MCF 10A (cell line): ENCODE measurements around the gene TLN1. TPM values are rescaled to one million over a fixed set of nuclear protein-coding genes. Genes with fewer than 3 reads are reported as not detected.

Experiments
- BruUV-seq: library from RNA; stranded (reverse); fragments of 400-500 nt; replicated peaks from 2 replicates; lab custom pipeline; 2021; lab: Mats Ljungman, UMichigan
- CTCF ChIA-PET: fragments of 300-600 bp; sonication (Branson Sonifier 250); formaldehyde crosslinking; extraction: SDS; loops from one replicate; lab custom pipeline; 2021; ENCODE audit warnings: antibody characterized with exemption, inconsistent platforms; lab: Yijun Ruan, JAX
- POLR2A ChIA-PET: fragments of 300-600, 350-650 bp; sonication (Branson Sonifier 250); formaldehyde crosslinking; extraction: SDS; loops from one replicate; lab custom pipeline; 2020; ENCODE audit warnings: antibody characterized with exemption, inconsistent platforms; lab: Yijun Ruan, JAX
- DNase-seq: peaks from one replicate; pipeline ENCODE4 v3.0.0-alpha.2; 2018; ENCODE audit not compliant: unreplicated experiment
- H3K27ac Mint-ChIP-seq: one replicate; pipeline ENCODE4 v1.8.0; 2022; ENCODE audit warnings: mild to moderate bottlenecking, low read depth, mixed read lengths; ENCODE audit not compliant: unreplicated experiment
- H3K27me3 Mint-ChIP-seq: one replicate; pipeline ENCODE4 v1.8.0; 2022; ENCODE audit warnings: mixed read lengths; ENCODE audit not compliant: insufficient read depth, unreplicated experiment
- H3K36me3 Mint-ChIP-seq: one replicate; pipeline ENCODE4 v1.8.0; 2022; ENCODE audit warnings: mild to moderate bottlenecking, moderate library complexity, mixed read lengths; ENCODE audit not compliant: insufficient read depth, unreplicated experiment
- H3K4me1 Mint-ChIP-seq: one replicate; pipeline ENCODE4 v1.8.0; 2022; ENCODE audit warnings: mixed read lengths; ENCODE audit not compliant: insufficient read depth, unreplicated experiment
- H3K4me3 Mint-ChIP-seq: one replicate; pipeline ENCODE4 v1.8.0; 2022; ENCODE audit warnings: mild to moderate bottlenecking, moderate library complexity, mixed read lengths; ENCODE audit not compliant: unreplicated experiment
- H3K9me3 Mint-ChIP-seq: one replicate; pipeline ENCODE4 v1.8.0; 2022; ENCODE audit warnings: mixed read lengths; ENCODE audit not compliant: unreplicated experiment
- intact Hi-C: fragments of 100-400 bp; cut with micrococcal nuclease; formaldehyde crosslinking; loops from 2 replicates; pipeline ENCODE4 v1.14.1; 2022
- total RNA-seq: library from RNA; stranded (reverse); gene quantifications from 2 replicates; pipeline ENCODE4 v1.2.3, GENCODE V29; 2022
- TF ChIP-seq, protein P1 (sequence below): fragments of 200-600 bp; IDR thresholded peaks from one replicate; pipeline ENCODE4 v1.8.0; 2022; ENCODE audit warnings: antibody characterized with exemption, mild to moderate bottlenecking; ENCODE audit not compliant: unreplicated experiment

The TLN1 gene
- total RNA-seq, 1 experiment from 2014 or later: 224 TPM

DNA sequence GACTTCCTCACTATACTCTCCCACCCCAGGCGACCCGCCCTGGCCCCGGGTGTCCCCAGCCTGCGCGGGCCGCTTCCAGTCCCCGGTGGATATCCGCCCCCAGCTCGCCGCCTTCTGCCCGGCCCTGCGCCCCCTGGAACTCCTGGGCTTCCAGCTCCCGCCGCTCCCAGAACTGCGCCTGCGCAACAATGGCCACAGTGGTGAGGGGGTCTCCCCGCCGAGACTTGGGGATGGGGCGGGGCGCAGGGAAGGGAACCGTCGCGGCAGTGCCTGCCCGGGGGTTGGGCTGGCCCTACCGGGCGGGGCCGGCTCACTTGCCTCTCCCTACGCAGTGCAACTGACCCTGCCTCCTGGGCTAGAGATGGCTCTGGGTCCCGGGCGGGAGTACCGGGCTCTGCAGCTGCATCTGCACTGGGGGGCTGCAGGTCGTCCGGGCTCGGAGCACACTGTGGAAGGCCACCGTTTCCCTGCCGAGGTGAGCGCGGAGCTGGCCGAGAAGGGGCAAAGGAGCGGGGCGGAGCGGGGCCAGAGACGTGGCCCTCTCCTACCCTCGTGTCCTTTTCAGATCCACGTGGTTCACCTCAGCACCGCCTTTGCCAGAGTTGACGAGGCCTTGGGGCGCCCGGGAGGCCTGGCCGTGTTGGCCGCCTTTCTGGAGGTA lies 56.1 kb downstream of the TLN1 start:
- POLR2A ChIA-PET: interaction anchor here (0.9 to 1.1 kb wide), 2 partner anchors 15 to 74 kb away, joined by 3 read pairs; no protein-coding TSS in a partner anchor

DNA sequence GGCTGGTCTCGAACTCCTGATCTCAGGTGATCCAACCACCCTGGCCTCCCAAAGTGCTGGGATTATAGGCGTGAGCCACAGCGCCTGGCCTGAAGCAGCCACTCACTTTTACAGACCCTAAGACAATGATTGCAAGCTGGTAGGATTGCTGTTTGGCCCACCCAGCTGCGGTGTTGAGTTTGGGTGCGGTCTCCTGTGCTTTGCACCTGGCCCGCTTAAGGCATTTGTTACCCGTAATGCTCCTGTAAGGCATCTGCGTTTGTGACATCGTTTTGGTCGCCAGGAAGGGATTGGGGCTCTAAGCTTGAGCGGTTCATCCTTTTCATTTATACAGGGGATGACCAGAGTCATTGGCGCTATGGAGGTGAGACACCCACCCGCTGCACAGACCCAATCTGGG lies 56.8 kb downstream of the TLN1 start:
- peaks cover 12% of the 10 kb centered on the region for H3K4me1 Mint-ChIP-seq
- no peaks in the 10 kb centered on the region for H3K27me3 Mint-ChIP-seq
- intact Hi-C loops: no loop called here
- peaks cover 6% of the 10 kb centered on the region for H3K36me3 Mint-ChIP-seq
- H3K4me3 Mint-ChIP-seq: no peak overlapping the region
- H3K9me3 Mint-ChIP-seq: no peaks in the 10 kb centered on the region
- no peak for DNase-seq
- CTCF ChIA-PET: interaction anchor here (0.6 to 0.7 kb wide), 2 partner anchors 54 to 416 kb away, joined by 3 read pairs; no protein-coding TSS in a partner anchor
- POLR2A ChIA-PET: interaction anchor here (1.1 to 2.3 kb wide), 3 partner anchors 9 to 74 kb away, joined by 3 to 9 read pairs (median 4); no protein-coding TSS in a partner anchor
- TF ChIP-seq, protein P1, sequence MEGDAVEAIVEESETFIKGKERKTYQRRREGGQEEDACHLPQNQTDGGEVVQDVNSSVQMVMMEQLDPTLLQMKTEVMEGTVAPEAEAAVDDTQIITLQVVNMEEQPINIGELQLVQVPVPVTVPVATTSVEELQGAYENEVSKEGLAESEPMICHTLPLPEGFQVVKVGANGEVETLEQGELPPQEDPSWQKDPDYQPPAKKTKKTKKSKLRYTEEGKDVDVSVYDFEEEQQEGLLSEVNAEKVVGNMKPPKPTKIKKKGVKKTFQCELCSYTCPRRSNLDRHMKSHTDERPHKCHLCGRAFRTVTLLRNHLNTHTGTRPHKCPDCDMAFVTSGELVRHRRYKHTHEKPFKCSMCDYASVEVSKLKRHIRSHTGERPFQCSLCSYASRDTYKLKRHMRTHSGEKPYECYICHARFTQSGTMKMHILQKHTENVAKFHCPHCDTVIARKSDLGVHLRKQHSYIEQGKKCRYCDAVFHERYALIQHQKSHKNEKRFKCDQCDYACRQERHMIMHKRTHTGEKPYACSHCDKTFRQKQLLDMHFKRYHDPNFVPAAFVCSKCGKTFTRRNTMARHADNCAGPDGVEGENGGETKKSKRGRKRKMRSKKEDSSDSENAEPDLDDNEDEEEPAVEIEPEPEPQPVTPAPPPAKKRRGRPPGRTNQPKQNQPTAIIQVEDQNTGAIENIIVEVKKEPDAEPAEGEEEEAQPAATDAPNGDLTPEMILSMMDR: no peak
- BruUV-seq: no TSS peak
- H3K27ac Mint-ChIP-seq: no peak overlapping the region

More for the DNA sequence above, 56.1 kb downstream of the TLN1 start:
- CTCF ChIA-PET: interaction anchor here (0.7 kb wide), 1 partner anchor 53 kb away, joined by 3 read pairs; no protein-coding TSS in a partner anchor
- H3K9me3 Mint-ChIP-seq: no peaks in the 10 kb centered on the region
- H3K4me1 Mint-ChIP-seq: peaks cover 12% of the 10 kb centered on the region
- TF ChIP-seq, protein P1: no peak
- no peak for DNase-seq
- no TSS peak for BruUV-seq
- no peaks in the 10 kb centered on the region for H3K27me3 Mint-ChIP-seq
- H3K36me3 Mint-ChIP-seq: peaks cover 7% of the 10 kb centered on the region
- intact Hi-C loops: no loop called here
- no peak overlapping the region for H3K4me3 Mint-ChIP-seq
- no peak overlapping the region for H3K27ac Mint-ChIP-seq

DNA sequence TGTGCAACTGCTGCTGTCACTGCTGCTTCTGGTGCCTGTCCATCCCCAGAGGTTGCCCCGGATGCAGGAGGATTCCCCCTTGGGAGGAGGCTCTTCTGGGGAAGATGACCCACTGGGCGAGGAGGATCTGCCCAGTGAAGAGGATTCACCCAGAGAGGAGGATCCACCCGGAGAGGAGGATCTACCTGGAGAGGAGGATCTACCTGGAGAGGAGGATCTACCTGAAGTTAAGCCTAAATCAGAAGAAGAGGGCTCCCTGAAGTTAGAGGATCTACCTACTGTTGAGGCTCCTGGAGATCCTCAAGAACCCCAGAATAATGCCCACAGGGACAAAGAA lies 58.0 kb downstream of the TLN1 start:
- ChIA-PET POLR2A (interaction anchor here (1.0 to 2.3 kb wide), 3 partner anchors 8 to 17 kb away, joined by 3 to 9 read pairs (median 4); no protein-coding TSS in a partner anchor), CTCF (interaction anchor here (0.7 to 0.8 kb wide), 2 partner anchors 15 to 1270 kb away, joined by 4 to 5 read pairs; no protein-coding TSS in a partner anchor)
- BruUV-seq: no TSS peak
- Mint-ChIP-seq H3K9me3 (no peaks in the 10 kb centered on the region), H3K4me3 (no peak overlapping the region), H3K27me3 (no peaks in the 10 kb centered on the region), H3K36me3 (no peaks in the 10 kb centered on the region), H3K4me1 (peaks cover 17% of the 10 kb centered on the region), H3K27ac (no peak overlapping the region)
- intact Hi-C loops: no loop called here
- TF ChIP-seq, protein P1: no peak
- DNase-seq: no peak

DNA sequence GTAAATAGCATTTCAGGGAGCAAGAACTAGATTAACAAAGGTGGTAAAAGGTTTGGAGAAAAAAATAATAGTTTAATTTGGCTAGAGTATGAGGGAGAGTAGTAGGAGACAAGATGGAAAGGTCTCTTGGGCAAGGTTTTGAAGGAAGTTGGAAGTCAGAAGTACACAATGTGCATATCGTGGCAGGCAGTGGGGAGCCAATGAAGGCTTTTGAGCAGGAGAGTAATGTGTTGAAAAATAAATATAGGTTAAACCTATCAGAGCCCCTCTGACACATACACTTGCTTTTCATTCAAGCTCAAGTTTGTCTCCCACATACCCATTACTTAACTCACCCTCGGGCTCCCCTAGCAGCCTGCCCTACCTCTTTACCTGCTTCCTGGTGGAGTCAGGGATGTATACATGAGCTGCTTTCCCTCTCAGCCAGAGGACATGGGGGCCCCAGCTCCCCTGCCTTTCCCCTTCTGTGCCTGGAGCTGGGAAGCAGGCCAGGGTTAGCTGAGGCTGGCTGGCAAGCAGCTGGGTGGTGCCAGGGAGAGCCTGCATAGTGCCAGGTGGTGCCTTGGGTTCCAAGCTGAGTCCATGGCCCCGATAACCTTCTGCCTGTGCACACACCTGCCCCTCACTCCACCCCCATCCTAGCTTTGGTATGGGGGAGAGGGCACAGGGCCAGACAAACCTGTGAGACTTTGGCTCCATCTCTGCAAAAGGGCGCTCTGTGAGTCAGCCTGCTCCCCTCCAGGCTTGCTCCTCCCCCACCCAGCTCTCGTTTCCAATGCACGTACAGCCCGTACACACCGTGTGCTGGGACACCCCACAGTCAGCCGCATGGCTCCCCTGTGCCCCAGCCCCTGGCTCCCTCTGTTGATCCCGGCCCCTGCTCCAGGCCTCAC lies 58.6 kb downstream of the TLN1 start, which contains the start of gene CA9:
TSS of gene CA9 (plus strand) at position 797 of the 893 bp plus-strand sequence. CDS start at position 829, 32 bp downstream.
- ChIA-PET CTCF (interaction anchor here (0.8 to 1.1 kb wide), 4 partner anchors 15 to 117 kb away, joined by 3 to 5 read pairs (median 3); no protein-coding TSS in a partner anchor), POLR2A (interaction anchor here (1.0 to 2.3 kb wide), 4 partner anchors 8 to 18 kb away, joined by 3 to 9 read pairs (median 6); no protein-coding TSS in a partner anchor)
- TF ChIP-seq, protein P1: no peak
- no peak within 1 kb of the TSS for H3K27ac Mint-ChIP-seq
- peak; percentile 65 for DNase-seq
- no peaks in the 10 kb centered on the region for H3K27me3 Mint-ChIP-seq
- intact Hi-C loops: no loop called here
- no peak within 1 kb of the TSS for H3K4me3 Mint-ChIP-seq
- H3K4me1 Mint-ChIP-seq: peaks cover 17% of the 10 kb centered on the region
- H3K36me3 Mint-ChIP-seq: no peaks in the 10 kb centered on the region
- BruUV-seq: no TSS peak
- H3K9me3 Mint-ChIP-seq: no peaks in the 10 kb centered on the region
